ENCODE data around the gene C1R. TPM values are rescaled to one million over a fixed set of nuclear protein-coding genes. Genes with fewer than 3 reads are reported as not detected.

The C1R gene
- total and polyA plus RNA-seq, 2 donors, result 51.5 to 149 TPM

Other genes starting within 250 kb of the C1R start
- gene CDCA3, start 241.2 kb downstream of the C1R start, total RNA-seq, result 44.3 TPM
- gene CDCA3, start 241.2 kb downstream of the C1R start, polyA plus RNA-seq, result 5.9 TPM
- gene USP5, start 240.3 kb downstream of the C1R start, total RNA-seq, result 61.1 TPM
- 32.2 TPM for gene USP5, start 240.3 kb downstream of the C1R start, polyA plus RNA-seq
- 628 TPM for gene TPI1, start 224.9 kb downstream of the C1R start, total RNA-seq
- 282 TPM for gene TPI1, start 224.9 kb downstream of the C1R start, polyA plus RNA-seq
- gene SPSB2, start 219.1 kb downstream of the C1R start, total RNA-seq, result 10.7 TPM
- gene SPSB2, start 219.1 kb downstream of the C1R start, polyA plus RNA-seq, result 14.9 TPM
- gene LRRC23, start 187.6 kb downstream of the C1R start, total RNA-seq, result 6.2 TPM
- 11.5 TPM for gene LRRC23, start 187.6 kb downstream of the C1R start, polyA plus RNA-seq
- gene ENO2, start 177.9 kb downstream of the C1R start, total RNA-seq, result 12.1 TPM
- 29.3 TPM for gene ENO2, start 177.9 kb downstream of the C1R start, polyA plus RNA-seq
- gene ATN1, start 164.5 kb downstream of the C1R start, total RNA-seq, result 1.6 TPM
- gene ATN1, start 164.5 kb downstream of the C1R start, polyA plus RNA-seq, result 30.3 TPM
- not detected for gene RNU7-1, start 148.6 kb downstream of the C1R start, total RNA-seq
- not detected for gene RNU7-1, start 148.6 kb downstream of the C1R start, polyA plus RNA-seq
- gene C12orf57, start 148.4 kb downstream of the C1R start, total RNA-seq, result 446 TPM
- gene C12orf57, start 148.4 kb downstream of the C1R start, polyA plus RNA-seq, result 421 TPM
- gene PTPN6, start 141.1 kb downstream of the C1R start, total RNA-seq, result 147 TPM
- gene PTPN6, start 141.1 kb downstream of the C1R start, polyA plus RNA-seq, result 213 TPM
- 288 TPM for gene PHB2, start 121.8 kb downstream of the C1R start, total RNA-seq
- gene PHB2, start 121.8 kb downstream of the C1R start, polyA plus RNA-seq, result 149 TPM
- 56.2 TPM for gene EMG1, start 121.5 kb downstream of the C1R start, total RNA-seq
- gene EMG1, start 121.5 kb downstream of the C1R start, polyA plus RNA-seq, result 27.6 TPM
- 16.1 TPM for gene LPCAT3, start 74.0 kb downstream of the C1R start, total RNA-seq
- 28.2 TPM for gene LPCAT3, start 74.0 kb downstream of the C1R start, polyA plus RNA-seq
- gene C1S, start 31.7 kb downstream of the C1R start, total RNA-seq, result 74.2 TPM
- 196 TPM for gene C1S, start 31.7 kb downstream of the C1R start, polyA plus RNA-seq
- 17.4 TPM for gene C1RL, start 16.8 kb upstream of the C1R start, total RNA-seq
- 54.8 TPM for gene C1RL, start 16.8 kb upstream of the C1R start, polyA plus RNA-seq
- 19.4 TPM for gene RBP5, start 36.4 kb upstream of the C1R start, total RNA-seq
- gene RBP5, start 36.4 kb upstream of the C1R start, polyA plus RNA-seq, result 12.0 TPM
- 16.5 TPM for gene CLSTN3, start 37.9 kb upstream of the C1R start, total RNA-seq
- gene CLSTN3, start 37.9 kb upstream of the C1R start, polyA plus RNA-seq, result 25.3 TPM
- gene PEX5, start 97.2 kb upstream of the C1R start, total RNA-seq, result 40.8 TPM
- 31.6 TPM for gene PEX5, start 97.2 kb upstream of the C1R start, polyA plus RNA-seq
- gene ACSM4, start 211.6 kb upstream of the C1R start, total RNA-seq, result not detected
- not detected for gene ACSM4, start 211.6 kb upstream of the C1R start, polyA plus RNA-seq